HG02610 (cell line): Measurements from ENCODE around the gene NACC2.

Experiments
- ATAC-seq: cut with Tn5 transposase; IDR thresholded peaks from one replicate; pipeline ENCODE4 v1.9.1; 2021; ENCODE audit warnings: mild to moderate bottlenecking, moderate library complexity; ENCODE audit not compliant: unreplicated experiment

Gene NACC2, protein sequence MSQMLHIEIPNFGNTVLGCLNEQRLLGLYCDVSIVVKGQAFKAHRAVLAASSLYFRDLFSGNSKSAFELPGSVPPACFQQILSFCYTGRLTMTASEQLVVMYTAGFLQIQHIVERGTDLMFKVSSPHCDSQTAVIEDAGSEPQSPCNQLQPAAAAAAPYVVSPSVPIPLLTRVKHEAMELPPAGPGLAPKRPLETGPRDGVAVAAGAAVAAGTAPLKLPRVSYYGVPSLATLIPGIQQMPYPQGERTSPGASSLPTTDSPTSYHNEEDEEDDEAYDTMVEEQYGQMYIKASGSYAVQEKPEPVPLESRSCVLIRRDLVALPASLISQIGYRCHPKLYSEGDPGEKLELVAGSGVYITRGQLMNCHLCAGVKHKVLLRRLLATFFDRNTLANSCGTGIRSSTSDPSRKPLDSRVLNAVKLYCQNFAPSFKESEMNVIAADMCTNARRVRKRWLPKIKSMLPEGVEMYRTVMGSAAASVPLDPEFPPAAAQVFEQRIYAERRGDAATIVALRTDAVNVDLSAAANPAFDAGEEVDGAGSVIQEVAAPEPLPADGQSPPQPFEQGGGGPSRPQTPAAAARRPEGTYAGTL

DNA sequence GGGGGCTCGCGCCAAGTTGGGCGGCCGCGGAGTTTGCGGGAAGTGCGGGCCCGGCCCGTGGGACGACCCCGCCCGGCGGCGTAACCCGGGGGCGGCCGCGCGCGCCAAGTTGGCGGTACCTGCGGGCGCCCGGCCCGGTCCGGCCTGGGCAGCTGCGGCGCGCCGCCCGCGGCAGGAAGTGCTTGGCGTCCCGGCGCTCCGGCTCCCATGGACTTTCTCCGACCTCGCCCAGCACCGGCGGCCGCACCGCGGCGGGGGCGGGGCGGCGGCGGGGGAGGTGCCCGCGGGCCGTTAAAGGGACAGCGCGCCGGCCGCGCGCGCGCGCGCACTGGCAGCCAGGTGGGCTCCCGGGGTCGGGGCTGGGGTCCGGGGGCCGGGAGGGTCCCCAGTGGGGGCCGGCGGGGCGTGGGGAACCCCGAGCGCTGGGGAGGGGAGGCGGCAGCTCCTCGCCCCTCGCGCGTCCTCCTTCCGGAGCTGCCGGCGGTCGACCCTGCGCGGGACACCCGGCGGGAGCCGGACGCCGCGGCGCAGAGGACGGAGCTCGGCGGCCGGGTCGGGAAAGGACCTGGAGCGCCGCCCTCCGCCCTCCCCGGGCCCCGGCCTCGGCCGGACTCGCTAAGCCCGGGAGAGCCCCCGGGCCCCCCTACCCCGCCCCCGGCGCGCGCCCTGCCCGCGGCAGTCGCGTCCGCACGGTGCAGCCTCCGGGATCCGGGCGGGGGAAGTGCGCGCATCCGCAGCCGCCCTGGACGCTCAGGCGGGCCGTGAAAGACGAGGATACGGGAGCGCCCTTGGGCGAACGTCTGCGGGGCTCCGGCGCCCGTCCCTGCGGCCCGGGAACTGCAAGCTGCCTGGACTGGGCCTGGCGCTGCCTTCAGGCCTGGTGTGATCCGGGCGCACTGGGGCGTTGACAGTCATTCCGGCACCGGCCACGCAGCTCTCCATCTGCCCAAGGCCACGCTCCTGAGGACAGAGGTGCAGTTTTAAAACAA is at the start of gene NACC2:
NACC2 (minus strand) TSS at position 220 of the 989 bp plus-strand sequence. CDS start 44,768 bp downstream, outside the sequence.
- no peak for ATAC-seq

DNA sequence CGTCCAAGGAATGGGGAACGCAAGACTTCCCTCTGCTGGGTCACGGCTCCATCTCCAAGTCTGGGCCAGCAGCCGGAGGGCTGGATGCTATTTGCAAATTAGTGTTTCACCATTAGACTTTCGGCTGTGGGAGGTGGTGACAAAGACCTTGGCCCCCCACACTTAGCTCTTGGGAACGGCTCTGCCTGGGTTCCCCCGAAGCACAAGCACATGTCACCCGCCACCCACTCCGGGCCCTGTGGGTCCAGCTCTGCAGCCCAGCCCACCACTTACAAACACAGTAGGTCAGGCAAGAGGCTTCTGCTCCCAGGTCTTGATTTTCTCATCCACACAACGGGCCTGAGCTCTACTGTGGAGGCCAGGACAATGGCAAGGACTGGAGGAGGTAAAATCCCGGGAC is 49.4 kb upstream of the NACC2 start:
- no peak for ATAC-seq

DNA sequence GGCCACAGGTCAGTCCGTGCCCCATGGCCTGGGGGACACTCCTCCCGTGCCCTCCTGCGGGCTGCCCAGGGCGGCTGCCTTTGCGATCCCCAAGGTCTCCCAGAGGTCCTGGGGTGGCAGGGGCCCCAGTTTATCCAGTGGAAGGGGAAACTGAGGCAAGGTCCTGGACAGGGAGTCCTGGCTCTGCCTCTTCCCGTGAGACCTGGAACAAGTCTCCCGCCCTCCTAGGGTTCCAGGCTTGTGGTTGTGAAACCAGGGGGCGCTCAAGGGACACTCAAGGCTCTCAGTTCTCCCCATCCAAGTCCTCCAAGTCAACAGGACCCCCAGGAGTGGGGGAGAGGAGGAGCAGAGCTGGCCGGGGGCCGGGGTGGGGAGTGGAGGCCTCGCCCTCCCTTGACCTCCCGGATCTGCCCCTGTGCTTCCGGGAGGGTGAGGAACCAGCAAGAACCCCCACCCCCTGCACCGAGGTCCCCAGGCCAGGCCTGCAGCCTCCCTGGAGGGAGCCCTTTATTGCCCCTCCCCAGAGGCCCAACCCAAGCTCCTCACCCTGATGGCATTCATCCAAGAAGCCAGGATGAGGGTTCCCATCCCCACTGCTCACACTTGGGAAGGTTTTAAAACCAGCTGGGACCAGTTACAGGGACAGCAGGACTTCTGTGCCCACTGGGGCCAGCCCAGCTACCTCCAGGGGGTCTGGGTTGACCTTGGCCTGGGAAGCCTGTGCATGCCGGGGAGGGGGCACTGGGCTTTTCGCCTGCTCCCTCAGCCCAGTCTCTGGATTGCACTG is 48.3 kb upstream of the NACC2 start:
- no peak for ATAC-seq

- no peak for ATAC-seq
Measured at GRCh38 chr9:136142859-136143214, 47.7 kb upstream of the NACC2 start.

DNA sequence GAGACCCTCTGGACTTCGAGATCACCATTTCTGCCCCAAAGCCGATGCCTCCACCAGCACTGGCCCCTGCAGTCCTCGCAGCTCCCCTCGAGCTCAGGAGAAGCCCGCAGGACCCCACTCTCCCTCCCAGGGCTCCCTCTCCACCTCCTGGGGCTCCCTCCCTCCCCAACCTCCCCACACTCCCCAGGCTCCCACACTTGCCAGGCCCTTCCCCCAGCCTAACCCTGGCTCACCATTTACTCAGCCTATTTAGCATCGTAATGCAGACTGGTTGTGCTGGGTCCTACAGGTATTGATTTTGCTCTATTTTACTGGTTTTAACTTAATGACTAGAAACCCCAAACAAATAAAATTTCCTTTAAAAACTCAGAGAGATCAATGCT is 47.3 kb upstream of the NACC2 start:
- ATAC-seq: no peak

DNA sequence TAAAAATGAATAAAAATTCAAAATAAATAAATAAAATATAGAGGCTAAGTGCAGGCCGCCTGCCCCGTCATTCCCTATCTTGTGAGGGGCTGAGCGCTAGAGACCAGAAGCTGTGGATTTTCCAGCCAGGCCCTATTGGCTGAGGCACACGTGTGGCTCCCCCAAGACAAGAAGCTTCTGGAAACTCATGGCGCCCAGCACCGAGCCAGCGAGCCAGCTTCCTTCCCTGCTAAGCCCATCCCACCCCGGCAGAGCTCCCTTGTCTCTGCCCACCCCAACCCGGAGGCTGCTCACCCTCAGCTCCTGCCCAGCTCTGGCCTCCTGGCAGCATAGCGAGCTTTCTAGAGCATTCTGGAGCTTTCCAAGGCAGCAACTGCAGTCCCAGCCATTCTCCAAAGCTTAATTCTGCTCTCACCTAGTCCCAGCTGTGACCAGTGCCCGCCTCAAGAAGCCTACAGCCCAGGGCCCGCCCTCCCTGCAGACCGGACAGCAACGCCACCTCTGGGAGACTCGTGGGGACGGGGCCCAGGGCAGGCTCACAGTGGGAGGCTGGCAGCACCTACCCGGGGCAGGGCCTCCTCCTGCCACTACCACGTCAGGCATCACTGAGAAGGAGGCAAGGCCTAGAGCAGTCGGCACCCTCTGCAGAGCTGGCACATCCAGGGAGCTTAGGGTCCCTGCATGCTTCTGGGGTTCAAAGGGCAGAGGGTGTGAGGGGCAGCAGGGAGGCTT is 46.8 kb upstream of the NACC2 start:
- no peak for ATAC-seq

GRCh38 chr9:136140966-136141365 is 45.9 kb upstream of the NACC2 start:
- no peak for ATAC-seq

DNA sequence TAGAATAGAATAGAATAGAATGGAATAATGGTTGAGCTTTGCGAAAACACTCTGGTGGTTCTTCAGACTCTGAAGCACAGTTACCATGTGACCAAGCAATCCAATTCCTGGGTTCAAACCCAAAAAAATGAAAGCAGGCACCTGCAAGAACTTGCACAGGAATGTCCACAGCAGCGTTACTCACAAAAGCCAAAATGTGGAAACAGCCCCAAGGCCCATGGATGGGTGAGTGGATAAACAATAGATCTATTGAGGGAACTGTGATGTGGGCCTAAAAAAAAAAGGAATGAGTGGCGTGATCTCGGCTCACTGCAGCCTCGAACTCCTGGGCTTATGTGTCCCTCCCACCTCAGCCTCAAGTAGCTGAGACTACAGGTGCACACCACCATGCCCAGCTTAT is 45.0 kb upstream of the NACC2 start:
- no peak for ATAC-seq

DNA sequence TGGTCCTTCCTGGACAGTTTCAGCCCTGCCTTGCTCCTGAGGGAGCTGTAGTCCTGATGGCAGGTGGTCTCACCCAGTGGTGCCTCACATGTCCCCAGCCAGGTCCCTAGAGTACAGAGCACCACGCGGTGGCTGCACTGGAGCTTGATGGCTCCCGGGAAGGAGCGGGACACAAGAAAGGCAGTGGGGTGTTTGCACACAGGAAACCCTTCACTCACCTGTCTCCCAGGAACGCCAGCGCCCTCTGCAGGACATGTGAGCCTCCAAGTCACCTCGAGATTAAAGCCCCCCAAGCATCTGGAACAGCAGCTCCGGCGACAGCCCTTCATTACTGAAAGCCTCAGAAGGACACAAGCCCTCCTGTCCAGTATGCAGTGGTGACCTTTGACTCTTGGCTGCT is 43.5 kb upstream of the NACC2 start:
- no peak for ATAC-seq

- no peak for ATAC-seq
Measured at GRCh38 chr9:136137321-136138265, 42.5 kb upstream of the NACC2 start.

GRCh38 chr9:136136127-136136925 is 41.2 kb upstream of the NACC2 start:
- no peak for ATAC-seq

GRCh38 chr9:136135326-136136126 is 40.4 kb upstream of the NACC2 start:
- ATAC-seq: no peak

GRCh38 chr9:136133959-136134484 is 38.9 kb upstream of the NACC2 start:
- ATAC-seq: no peak

GRCh38 chr9:136133191-136133958 is 38.3 kb upstream of the NACC2 start:
- ATAC-seq: no peak

DNA sequence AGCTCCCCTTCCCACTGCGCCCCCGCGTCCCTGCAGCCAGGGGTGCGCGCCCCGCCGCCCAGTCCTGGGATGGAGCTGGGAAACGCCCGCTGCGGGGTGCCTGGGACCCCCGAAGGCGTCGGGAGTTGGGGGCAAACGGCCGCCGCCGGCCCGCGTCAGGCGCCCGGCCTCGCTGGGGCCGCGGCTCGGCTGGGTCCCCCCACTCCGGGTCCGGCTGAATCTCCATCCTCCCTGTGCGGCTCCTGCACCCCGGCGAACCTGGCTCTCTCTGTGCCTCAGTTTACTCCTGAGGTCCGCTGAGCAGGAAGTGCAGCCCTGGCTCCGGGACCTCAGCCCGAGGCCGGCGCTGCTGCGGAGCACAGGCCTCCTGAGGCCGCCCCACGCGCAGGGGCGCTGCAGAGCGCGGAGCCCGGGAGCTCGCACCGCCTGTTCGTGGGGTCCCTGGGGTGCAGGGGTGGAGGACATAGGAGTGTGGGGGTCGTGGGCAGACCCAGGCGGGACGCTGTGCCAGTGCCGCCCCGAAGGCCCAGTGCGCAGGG is 37.5 kb upstream of the NACC2 start:
- ATAC-seq: no peak
